GM18498 (cell line): Measurements from ENCODE around the gene ARV1.
"Not testable (repeated sequence)": the region's sequence is repeated elsewhere in the genome, so short reads cannot be mapped to it uniquely, and the experiment has no call there.

Source experiments
- ATAC-seq: cut with Tn5 transposase; IDR thresholded peaks from one replicate; pipeline ENCODE4 v1.9.1; 2021; ENCODE audit warnings: mild to moderate bottlenecking, moderate library complexity; ENCODE audit not compliant: unreplicated experiment

ARV1 gene

GRCh38 chr1:231040800-231041718 lies 62.2 kb downstream of the ARV1 start:
- no peak for ATAC-seq

DNA sequence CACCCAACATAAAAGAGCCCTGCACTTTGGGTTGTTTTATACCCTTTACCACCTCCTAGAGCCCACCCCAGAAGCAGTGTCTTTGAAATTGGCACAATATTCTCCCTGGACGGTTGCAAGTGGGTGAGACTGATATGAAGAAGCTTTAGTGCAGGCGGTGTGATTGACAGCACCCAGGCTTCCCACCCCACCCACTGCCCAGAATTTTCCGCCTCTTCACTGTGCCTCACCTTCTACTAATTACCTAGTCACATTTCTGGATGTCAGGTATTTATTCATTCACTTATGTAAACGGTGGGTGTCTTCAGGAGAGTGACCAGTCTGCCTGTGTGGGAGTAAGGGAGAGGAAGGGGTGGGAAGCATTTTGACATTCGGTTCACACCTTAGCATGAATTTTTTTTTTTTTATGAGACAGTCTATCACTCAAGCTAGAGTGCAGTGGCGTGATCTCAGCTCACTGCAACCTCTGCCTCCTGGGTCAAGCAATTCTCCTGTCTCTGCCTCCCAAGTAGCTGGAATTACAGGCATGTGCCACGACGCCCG lies 62.9 kb downstream of the ARV1 start:
- ATAC-seq, result no peak

- ATAC-seq, result no peak
Observed at GRCh38 chr1:231044588-231044987, 65.7 kb downstream of the ARV1 start.

DNA sequence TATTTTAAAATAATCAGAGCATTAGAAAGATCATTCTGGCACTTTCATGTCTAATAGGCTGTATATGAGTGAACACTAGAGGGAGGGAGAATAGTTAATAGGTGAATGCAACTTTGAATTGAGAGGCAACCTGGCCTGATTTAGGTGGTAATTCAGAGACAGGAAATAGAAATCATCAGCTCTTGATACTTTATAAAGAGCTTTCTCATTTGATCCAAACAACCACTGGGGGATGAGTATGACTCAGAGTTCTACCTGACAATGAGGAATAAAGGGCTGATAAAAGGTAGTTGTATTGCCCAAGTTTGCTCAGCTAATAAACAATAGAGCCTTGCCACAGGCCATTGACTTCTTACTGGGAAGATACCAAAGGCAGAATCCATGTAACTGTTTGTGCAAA lies 66.4 kb downstream of the ARV1 start:
- ATAC-seq, result no peak

DNA sequence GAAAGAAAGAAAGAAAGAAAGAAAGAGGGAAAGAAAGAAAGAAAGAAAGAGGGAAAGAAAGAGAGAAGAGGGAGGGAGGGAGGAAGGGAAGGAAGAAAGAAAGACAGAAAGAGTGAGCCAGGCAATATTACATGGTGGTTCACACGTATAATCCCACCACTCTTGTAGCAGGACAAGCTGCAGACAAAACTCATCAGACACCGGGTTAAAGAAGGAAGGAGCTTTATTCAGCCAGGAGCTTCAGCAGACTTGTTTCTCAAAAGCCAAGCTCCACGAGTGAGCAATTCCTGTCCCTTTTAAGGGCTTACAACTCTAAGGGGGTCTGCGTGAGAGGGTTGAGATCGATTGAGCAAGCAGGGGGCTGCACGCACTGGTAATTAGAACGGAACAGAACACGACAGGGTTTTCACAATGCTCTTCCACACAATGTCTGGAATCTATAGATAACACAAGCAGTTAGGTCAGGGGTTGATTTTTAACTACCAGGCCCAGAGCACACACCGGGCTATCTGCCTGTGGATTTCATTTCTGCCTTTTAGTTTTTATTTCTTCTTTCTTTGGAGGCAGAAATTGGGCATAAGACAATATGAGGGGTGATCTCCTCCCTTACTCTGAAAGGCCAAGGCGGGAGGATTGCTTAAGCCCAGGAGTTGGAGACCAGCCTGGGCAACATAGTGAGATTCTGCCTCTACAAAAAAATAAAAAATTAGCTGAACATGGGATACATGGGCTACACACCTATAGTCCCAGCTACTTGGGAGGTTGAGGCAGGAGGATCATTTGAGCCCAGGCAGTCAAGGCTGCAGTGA lies 67.2 kb downstream of the ARV1 start:
- ATAC-seq, result not testable (repeated sequence)

- no peak for ATAC-seq
Observed at GRCh38 chr1:231046730-231047395, 68.0 kb downstream of the ARV1 start.

- not testable (repeated sequence) for ATAC-seq
Observed at GRCh38 chr1:231047529-231047928, 68.6 kb downstream of the ARV1 start.

DNA sequence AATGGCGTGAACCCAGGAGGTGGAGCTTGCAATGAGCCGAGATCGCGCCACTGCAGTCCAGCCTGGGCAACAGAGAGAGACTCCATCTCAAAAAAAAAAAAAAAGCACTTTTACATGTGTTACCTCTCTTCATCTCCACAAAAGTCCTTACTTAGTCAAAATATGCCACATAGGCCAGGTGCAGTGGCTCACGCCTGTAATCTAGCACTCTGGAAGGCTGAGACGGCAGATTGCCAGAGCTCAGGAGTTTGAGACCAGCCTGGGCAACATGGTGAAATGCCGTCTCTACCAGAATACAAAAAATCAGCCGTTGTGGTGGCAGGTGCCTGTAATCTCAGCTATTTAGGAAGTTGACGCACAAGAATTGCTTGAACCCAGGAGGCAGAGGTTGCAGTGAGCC lies 69.5 kb downstream of the ARV1 start:
- not testable (repeated sequence) for ATAC-seq

DNA sequence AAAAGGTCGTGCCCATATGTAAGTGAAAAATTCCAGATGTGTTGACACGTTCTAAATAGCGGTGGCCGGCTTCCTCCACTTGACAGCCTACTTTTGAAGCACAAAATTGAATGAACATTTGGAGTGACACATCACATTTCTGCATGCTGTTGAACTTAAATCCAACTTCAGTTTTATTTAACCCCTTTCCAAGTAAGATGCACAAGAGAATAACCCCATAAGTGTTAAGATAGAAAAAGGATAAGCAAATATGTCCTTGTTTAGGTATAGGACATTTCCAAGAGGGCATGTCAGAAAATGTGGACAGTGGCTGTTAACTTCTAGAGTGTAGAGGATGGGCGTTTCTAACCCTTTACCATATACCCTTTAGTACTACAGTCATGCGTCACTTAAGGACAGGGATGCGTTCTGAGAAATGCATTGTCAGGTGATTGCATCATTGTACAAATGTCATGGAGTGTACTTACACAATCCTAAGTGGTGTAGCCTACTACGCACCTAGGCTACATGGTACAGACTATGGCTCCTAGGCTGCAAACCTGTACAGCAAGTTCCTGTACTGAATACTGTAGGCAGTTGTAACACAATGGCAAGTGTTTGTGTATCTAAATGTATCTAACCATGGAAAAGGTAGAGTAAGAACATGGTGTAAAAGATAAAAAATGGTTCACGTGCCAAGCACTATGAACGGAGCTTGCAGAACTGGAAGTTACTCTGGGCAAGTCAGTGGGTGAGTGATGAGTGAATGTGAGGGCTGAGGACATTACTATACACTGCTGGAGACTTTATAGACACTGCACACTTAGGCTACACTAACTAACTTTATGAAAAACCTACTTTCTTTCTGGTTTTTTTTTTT lies 70.5 kb downstream of the ARV1 start:
- ATAC-seq, result no peak
